Stimulated activated CD8-positive, alpha-beta memory T cell treated with anti-CD3 and anti-CD28 coated beads, Interleukin-4, amount 100 ng/mL, for 1 hour (primary cell): ENCODE data around the gene ARHGAP40.

Experiments used
- DNase-seq, 2 donors: peaks; one replicate each; pipeline ENCODE4 v3.0.0-alpha.2; 2020; ENCODE audit warnings: low read depth in 2 of 2, low spot score in 1 of 2

The ARHGAP40 gene

DNA sequence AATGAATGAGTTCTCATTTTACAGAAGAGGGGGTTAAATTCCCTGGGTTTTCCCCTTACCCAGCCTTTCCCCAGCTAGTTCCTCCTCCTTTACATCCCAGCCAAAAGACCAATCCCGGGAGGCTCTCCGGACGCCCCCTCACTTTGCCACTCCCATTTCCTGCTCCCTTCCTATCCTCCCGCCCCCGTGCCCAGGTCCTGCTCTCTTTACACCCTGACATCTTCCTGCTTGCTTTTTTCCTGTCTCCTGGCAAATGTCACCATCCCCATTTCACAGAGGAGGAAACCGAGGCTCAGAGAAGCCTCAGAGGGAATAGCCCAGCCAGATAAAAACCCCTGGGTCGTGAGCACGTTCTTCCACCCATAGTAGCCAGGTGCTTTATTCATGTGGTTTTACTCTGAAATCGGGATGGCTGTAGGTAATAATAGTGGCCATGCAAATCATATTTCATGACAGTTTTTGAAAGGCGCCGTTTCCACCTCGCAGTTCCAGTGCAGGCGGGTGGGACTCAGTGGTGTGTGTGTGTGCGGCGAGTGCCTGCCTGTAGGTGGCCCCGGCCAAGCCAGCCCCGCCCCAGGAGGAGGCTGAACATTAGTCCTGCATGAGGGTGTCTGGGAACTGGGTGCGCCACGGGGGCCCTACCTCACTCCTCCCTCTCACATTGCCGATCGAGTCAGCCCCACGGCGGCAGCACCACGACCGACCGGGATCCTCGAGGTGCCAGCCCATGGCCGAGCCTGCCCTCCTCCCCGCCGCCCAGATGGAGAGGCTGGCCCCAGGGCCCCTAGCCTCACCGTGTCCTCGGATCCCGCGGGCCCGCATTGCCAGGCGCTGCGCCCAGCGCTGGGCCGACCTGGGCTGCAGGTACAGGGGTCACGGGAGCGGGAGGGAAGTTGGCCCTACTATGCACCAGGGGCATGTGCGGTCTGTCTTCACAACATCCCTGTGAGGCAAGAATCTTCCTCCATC, at the start of gene ARHGAP40:
Gene ARHGAP40 (plus strand): TSS at position 594 of the 969 bp plus-strand sequence.
- DNase-seq = no peak

DNA sequence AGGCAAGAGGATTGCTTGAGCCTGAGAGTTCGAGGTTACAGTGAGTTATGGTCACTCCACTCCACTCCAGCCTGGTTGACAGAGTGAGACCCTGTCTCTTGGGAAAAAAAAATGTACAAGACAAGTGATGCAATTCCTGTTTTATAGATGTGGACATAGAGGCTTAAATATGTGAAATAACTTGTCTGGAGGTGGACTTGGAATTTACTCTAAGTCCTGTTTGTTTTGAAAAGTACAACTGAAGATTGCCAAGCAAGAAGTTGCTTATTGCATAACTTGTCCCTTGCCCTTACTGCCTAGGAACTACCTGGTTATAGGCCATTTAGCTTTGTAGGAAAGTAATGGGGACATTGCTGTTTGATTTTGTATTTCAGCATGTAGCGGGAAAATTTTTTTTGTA, 46.6 kb upstream of the ARHGAP40 start:
- DNase-seq = no peak

DNA sequence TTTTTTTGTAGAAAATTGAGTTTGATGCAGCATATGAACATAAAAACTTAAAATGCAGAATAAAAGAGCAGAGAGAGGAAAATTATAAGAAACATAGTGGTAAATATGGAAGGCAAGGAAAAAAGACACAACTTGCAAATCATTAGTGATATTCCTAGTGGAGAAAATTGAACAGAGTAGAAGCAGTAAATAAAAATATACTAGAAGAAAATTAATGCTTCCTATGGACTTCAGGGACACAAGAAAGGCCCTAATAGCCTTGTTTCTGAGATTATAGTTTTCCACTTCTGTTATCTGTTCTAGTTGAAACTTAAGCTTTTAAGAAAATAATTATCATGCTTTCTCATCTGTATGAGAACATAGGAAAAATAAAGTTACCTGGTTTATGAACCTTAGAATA, 46.2 kb upstream of the ARHGAP40 start:
- DNase-seq = no peak

DNA sequence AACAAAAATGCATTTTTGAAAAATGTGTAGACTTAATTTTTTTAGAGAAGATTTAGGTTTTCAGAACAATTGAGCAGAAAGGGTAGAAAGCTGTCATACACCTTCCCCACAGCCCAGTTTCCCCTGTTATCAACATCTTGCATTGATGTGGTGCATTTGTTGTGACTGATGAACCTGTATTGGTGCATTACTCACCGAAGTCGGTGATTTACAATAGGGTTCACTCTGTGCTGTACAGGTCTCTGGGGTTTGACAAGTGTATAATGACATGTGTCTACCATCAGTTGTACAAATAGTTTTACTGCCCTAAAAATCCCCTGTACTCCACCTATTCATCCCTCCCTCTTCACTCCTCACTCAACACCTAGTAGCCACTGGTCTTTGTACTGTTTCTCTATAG, 44.4 kb upstream of the ARHGAP40 start:
- no peak for DNase-seq

DNA sequence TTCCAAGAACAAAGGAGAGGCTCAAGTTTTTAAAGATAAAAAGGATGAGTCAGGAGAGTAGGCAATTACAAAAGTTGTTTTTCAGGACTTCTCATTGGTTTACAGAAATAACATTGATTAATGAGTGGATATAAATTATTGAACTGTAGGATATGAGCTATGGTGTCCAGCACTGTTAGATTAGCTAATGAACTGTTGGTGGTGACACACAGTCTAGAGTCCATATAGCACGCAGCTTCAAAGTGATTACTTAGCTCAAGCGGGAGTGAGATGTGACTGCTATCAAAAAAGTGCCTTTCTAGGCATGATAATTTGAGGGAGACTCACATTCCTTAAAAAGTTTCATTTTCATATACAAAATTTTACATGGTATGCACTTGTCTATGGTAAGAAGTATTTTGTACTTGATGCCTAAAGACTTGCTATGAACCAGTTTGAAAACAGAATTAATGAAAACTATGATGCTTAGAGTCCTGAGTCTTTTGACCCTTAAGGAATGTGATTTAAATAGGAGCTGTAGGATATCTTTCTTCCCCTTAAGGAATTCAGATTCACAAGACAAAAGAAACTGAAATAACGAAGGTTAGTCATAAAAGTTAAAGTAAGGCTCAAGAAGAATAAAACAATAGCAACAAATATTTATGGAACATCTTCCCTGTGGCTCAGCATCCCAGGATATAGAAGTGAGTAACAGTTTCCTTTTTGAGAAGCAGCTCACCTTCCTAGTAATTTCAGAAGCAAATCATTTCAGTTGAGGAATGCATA, 42.8 kb upstream of the ARHGAP40 start:
- DNase-seq = no peak

DNA sequence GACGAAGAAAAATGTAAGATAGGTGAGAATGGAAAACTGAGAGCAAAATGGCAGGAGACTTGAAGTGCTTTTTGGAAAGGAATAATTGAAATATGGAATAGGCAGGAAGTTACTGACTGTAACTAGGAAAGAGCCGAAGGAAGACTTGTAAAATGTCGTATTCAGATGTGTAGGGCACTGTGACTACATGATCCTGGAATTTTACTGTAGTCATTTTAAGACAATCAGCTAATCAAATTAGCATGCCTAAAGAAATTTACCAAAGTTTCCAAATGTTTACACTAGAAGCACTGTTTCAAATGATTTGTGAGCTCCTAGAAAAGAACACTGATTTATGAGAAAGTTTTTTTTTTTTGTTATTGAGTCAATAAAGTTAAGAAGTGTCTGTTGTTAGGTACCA, 41.8 kb upstream of the ARHGAP40 start:
- DNase-seq = no peak

DNA sequence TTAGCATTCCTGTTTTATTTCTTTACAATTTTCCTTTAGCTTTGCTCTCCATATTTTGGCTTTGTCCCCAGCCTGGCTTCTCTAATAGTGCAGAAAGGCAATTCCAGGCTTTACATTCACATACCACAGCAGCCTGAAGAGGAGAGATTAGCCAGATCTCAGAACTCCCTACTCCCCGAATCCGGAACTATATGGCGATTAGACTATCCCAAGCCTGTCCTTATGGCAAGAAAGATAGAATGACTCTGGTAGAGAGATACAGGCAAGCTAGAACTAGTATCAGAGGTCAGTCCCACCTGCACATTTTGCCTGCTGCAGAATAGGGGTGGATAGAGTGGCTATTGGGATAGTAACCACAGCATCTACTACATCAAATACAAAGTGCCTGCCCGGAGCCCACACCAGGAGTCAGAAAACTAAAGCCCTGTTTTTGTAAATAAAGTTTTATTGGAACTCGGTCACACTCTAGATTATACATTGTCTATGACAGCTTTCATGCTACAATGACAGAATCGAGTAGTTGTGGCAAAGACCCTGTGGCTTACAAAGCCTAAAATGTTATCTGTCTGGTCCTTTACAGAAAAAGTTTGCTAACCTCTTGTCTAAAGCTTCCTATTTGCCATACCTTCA, 37.7 kb upstream of the ARHGAP40 start:
- DNase-seq = no peak

DNA sequence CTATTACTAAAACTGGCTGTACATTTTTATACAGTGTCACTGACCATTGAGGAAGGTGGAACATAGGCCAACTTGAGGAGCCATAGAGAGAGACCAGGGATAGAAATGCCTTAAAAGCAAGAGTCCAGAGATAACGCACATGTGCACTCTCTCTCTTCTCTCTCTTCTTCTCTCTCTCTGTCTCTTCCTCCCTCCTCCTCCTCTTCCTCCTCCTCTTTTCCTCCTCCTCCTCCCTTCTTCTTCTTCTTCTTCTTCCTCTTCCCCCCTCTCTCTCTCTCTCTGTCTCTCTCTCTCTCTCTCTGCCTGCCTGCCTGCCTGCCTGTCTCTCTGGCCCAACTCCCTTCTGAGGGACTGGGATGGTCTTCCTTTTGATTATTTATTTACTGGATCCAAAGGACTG, 36.9 kb upstream of the ARHGAP40 start:
- no peak for DNase-seq

DNA sequence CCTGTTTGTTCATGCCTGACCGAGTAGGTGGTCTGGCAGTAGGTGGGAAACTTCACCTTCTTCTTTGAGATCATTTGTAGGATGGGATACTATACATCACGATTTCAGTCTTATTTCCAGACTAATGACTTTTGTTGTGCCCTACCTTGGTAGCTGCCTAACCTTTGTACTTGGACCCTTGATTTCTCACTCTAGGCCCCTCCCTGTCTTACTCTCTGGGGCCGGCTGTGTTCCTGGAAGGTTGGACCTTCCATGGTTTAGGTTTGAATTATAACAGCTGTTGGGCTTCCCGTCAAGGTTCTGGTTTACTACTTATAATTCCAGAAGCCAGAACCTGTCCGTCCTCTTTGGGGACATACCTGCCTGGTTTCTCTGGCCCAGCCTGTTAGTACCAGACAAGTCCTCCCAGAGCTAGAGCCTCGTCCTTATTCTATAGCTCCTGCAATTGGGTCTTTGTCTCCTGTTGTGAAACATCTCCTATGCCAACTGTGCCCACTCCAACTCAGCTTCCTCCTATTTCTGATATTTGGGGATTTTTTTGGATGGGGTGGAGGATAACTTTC, 35.5 kb upstream of the ARHGAP40 start:
- DNase-seq = no peak

DNA sequence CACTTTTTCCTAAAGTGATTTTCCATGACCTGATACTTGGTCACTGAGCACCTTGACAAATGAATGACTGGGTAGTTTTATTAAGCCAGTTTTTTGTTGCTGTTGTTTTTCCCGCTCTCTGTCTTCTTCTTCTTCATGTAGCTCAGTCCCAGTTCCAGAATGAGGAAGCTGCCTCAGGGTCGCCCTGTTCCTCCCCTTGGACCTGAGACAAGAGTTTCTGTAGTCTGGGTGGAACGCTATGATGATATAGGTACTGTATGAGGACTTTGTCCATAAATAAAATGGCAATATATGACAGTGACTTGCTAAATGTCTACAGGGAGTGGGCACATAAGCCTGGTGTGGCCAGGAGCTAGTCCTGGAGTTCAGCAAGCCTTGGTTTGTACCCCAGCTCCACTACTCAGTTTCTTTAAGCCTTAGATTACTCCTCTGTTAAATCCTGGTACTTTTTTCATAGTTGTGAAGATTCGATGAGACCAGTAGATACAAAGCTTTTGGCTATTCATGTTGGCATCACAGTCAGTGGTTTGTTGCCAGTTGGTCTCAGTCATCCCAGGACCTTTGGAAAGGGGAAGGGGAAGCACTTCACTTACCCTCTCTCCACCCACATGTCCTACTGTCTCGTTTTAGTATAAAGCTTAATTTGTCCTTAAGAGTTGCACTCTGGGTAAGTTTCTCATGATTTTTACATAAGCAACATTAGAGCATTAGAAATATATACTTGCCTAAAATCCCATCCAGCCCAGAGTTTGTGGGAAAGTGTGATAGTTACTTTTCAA, 31.7 kb upstream of the ARHGAP40 start:
- DNase-seq = no peak

DNA sequence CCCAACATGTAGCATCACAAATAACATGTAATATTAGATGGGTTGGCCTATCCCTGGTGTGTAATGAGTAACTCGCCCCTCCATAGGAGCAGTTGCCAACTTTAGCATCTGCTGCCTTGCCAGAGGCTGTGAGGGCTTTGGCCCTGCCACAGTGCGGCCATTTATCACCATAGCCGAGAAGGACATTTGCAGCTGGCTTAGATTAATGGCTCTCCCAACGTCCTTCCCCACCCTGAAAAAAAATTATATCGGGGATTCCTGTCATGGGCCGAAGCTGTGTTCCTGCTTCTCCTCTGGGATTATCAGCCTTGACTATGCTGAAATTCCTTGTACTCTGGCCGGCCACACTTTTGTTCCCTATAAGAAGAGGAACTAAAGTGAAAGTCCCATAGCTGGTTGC, 28.2 kb upstream of the ARHGAP40 start:
- no peak for DNase-seq

DNA sequence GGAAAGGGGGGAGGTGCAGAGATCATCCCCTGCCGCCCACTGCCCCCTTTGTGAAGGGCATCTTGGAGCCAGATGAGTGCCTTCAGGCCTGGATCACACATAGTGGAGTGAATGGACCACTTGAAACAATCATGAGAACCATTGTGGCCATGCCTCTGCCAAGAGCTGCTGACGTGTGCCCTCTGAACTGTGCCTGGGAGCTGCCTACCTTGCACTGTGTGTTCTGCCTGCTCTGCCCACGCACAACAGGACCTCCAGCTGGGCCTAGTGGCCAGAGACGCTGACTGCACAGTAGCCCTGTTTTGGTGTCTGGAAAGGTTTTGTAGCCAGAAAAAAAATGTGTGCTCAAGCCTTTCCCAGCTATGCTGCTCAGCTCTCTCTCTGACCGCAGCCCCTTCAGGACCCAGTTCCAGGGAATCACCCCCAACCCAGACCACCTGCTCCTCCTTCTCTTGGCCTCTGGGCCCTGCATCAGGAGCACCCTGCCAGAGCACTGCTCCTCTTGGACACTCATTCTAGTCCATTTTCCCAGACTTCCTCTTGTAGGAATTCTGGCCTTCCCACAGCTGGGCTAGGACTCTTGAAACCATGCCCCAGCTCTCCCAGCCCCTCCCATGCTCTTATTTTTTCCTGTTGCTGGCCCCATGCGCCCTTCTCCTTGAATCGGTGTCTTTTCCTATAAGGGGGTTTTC, 22.2 kb upstream of the ARHGAP40 start:
- DNase-seq = no peak

DNA sequence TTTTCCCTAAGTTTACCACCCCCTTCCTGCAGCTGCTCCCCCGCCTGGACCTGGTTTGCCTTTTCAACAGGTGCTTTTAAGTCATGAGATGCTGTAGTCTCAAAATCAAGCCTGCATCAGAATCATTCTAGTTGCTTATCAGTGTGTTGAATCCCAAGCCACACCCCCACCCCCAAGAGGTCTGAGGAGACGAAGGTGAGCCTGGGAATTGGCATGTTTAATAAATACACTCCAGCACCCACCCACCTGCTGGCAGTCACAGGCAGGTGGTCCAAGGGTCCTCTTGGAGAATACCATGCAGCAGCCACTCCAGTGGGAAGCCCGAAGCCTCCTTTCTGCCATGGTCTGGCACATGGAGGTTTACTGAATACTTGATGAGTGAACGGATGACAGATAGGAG, 21.7 kb upstream of the ARHGAP40 start:
- DNase-seq = no peak

DNA sequence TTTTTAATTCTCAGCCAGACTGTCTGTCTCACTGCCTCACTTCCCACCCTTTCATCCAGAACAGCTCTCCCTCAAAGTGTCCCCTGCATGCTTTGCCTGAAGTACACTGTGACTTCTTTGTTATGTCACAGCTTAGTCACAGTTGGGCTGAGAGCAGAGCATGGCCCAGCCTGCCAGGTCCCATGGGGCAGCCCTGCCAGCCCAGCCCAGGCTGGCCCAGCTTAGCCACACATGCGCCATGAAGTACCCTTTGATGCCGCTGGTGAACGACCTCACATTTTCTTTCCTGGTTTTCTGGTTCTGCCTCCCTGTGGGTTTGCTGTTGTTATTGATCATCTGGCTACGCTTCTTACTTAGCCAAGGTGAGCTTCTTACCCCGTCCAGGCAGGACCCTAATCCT, 20.6 kb upstream of the ARHGAP40 start, which contains the start of gene ADIG:
Gene ADIG (plus strand): TSS at position 185 of the 400 bp plus-strand sequence. CDS start 54 bp downstream, at position 239.
- DNase-seq = no peak

DNA sequence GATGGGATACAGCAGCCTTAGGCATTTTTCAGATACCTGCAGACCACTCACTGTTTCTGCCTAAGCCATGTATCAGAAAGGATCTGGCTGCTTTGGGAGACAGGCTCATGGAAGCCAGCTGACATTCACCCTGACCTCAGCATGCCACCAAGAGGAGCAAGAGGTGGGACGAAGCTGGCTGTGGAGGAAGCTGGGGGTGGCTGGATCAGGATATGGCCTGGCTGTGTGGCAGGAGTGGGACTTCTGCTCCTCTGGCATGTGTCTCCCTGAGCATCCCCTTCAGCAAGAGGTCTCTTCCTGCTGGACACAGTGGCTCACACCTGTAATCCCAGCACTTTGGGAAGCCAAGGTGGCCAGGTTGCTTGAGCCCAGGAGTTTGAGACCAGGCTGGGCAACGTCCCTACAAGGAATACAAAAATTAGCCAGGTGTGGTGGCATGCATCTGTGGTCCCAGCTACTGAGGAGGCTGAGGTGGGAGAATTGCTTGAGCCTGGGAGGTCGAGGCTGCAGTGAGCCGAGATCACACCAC, 19.7 kb upstream of the ARHGAP40 start:
- no peak for DNase-seq

DNA sequence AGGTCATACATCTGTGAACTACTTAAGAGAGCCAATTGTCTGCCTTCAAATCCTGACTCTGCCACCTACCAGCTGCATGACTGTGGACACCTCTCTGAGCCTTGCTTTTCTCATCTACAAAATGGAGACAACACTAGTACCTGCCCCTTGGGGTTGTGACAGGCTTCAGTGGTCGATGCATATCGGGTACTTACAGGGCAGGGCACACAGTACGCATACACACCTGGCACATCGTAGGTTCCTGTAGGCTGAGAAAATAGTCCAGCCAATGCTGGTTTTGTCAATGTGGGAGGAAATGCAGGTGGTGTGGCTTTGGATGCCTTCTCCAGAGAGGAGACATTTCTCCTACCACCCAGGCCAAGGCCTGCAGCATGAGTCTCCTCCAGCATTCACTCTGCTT, 18.3 kb upstream of the ARHGAP40 start:
- no peak for DNase-seq

DNA sequence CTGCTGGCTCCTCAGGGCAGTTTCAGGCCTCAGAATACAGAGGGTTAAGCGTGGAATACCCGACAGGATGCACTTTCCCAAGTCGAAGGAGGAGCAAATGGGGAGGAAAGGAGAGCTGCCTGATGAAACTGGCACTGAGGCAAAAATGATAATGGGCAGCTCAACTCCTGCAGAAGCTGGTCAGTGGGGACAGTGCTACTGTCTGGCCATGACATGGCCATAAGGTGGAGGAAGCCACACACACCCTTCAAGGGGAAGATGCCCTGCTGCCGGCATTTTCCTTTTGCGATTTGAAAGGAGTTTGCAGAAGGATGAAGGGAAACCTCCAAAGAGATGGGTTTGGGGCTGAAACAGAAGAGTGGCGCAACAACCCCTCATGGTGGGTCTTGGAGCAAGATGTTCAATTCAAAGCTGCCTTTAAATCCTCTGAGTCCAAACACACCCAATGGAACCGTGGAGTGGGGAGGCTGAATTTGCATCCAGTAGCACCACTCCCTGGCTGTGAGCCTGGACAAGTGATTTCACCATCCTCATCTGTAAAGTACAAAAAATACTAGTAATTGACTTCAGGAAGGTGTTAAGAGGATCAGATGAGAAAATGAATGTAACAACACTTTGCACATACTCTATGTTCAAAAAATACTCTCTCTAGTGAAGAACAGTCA, 17.4 kb upstream of the ARHGAP40 start:
- DNase-seq = no peak

DNA sequence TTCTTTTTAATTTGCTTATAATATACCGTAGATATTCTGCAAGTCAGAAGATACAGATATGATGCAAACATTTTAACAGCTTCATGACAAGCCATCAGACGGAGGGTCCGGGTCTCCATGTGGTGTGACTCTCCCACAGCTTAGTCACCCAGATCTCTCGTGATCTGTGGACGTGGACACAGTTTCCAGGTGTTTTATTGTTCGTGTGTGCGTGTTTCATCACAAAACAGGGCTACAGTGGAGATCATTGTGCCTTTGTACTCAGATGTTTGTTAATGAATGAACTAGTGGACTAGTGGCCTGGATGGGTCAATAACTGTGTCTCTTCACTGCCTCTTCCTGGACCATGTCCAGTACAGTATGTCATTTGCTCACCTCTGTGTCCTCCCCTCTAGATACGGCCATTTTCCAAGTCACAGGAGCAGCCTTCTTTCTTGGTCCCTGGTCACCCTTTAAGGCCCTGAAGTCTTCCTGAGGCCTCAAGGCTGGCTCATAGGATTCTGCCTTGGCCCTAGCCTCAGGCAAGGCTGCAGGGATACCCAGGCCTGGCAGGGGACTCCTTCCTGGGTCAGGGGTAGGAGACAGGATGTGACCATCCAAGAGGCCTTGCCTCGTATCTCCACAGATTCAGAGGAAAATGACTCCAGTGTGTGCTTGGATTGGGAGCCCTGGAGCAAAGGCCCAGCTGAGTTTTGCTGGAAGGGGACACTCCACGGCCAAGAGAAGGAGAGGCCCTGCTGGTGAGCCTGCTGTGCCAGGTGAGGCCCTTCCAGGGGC, 16.0 kb upstream of the ARHGAP40 start:
- no peak for DNase-seq

DNA sequence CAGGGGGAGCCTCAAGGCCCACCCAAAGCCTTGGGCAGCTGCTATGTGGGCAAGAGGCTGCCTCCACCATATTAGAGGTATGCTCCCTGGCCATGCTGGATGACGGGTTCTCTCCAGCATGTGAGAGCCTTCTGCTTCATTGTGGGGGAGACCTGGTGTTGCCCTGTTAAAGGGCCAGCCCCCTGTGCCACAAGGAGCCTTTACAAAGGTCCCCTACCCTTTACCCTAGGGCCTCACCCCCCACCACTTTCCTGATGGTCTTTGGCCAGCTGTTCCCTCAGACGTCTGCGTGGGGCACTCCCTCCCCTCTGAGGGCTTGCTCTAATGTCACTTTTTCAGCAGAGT, 15.5 kb upstream of the ARHGAP40 start:
- DNase-seq = no peak
